HG03108 (cell line): Measurements from ENCODE around the gene ERICH2.

Experiments
- ATAC-seq: cut with Tn5 transposase; IDR thresholded peaks from one replicate; pipeline ENCODE4 v1.9.1; 2021; ENCODE audit warnings: moderate library complexity; ENCODE audit not compliant: unreplicated experiment

Gene ERICH2

GRCh38 chr2:170836027-170836426 is 65.8 kb downstream of the ERICH2 start:
- no peak for ATAC-seq

- no peak for ATAC-seq
These were observed 70.6 kb downstream of the ERICH2 start for GRCh38 chr2:170840717-170841210.

DNA sequence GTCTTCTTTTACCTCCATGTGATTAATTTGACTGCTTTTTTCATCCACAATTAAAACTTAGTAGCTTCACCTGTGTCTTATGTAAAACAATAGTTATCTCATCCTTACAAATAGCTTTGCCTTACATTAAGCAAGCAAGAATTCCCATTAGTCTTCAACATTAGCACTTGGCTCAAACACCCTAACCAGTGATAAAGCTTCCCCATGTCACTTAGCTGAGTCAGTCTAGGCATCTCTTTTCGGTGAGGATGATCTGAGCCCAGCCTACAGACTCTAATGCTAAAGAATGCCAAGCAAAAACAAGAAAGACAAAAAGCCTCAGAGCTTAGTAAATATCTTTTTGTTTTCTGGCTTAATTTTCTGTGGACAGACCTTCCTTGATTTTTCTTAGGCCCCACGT is 72.6 kb downstream of the ERICH2 start:
- no peak for ATAC-seq

DNA sequence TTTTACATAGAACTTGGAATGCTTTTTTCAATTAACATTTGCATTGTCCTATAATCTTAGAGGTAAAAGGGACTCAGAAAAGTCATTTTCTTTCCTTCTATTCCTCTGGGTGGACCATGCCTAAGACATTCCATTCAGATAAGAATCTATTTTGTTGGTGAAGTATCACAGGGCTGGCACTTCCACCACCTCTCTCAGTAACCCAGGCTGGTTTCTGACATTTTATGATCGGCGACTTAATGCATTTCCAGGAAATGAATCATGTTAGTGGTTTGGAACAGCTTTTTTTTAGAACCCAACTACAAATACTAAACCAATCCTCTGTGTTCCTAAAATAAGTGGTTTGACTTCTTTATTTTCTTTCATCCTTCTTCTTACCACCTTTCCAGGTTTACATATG is 73.5 kb downstream of the ERICH2 start:
- ATAC-seq: no peak

DNA sequence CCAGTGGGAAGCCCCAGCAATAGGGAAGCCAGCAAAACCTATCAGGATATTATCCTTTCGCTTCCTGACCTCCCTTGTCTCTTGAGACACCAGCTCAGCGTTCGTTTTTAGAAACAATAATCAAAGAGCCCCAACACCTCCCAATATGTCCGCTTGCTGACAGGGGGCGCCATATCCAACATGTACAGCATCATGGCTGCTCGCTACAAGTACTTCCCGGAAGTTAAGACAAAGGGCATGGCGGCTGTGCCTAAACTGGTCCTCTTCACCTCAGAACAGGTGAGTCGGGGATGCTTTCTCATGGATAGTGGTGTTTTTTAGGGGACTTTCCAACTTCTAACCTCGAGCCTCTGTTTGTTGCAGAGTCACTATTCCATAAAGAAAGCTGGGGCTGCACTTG is 75.2 kb downstream of the ERICH2 start:
- ATAC-seq: no peak

- ATAC-seq: no peak
These were observed 76.1 kb downstream of the ERICH2 start for GRCh38 chr2:170846314-170846713.

DNA sequence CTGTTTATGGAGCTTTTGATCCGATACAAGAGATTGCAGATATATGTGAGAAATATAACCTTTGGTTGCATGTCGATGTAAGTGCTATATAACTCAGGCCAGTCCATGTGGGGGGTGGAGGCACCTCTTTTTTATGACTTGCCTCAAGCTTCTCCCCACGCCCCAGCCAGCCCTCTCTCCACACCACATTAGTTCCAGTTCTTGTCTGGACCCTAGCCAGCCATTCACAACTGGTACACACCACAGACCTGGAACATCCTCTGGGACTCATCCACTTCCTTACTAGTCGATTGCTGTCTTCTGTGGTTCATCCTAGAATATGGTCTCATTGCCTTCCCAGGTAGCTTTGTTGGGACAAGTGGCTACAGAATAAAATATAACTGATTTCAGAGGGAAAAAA is 77.5 kb downstream of the ERICH2 start:
- ATAC-seq: no peak
